ENCODE results near the gene RAB30.

DNA sequence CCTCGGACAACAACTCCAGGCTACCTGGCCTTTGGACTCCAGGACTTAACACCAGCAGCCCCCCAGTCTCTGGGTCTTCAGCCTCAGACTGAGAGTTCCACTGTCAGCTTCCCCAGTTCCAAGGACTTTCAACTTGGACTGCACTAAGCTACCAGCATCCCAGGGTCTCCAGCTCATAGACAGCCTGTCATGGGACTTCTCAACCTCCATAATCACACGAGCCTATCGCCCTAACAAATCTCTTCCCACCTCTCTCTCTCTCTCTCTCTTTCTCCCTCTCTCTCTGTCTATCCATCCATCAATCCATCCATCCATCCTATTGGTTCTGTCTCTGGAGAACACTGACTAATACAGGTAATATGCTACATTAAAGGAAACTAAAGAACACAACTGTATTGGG, 10.7 kb downstream of the RAB30 start:
- no peak for TF ChIP-seq POLR2A (IDR thresholded peaks at IDR 0.05)
- TF ChIP-seq, protein P1, sequence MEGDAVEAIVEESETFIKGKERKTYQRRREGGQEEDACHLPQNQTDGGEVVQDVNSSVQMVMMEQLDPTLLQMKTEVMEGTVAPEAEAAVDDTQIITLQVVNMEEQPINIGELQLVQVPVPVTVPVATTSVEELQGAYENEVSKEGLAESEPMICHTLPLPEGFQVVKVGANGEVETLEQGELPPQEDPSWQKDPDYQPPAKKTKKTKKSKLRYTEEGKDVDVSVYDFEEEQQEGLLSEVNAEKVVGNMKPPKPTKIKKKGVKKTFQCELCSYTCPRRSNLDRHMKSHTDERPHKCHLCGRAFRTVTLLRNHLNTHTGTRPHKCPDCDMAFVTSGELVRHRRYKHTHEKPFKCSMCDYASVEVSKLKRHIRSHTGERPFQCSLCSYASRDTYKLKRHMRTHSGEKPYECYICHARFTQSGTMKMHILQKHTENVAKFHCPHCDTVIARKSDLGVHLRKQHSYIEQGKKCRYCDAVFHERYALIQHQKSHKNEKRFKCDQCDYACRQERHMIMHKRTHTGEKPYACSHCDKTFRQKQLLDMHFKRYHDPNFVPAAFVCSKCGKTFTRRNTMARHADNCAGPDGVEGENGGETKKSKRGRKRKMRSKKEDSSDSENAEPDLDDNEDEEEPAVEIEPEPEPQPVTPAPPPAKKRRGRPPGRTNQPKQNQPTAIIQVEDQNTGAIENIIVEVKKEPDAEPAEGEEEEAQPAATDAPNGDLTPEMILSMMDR (IDR thresholded peaks at IDR 0.05): no peak
